Activated T-helper 1 cell treated with anti-CD3 and anti-CD28 coated beads, Interleukin-12 subunit alpha, Interleukin-12 subunit beta, Interleukin-2, Interleukin-4 antibody, amounts not matched to agents 30 ng/mL and 10 ng/mL and 1 ng/mL, durations not matched to agents 14 hours and 24 hours and 36 hours (primary cell): ENCODE data around the gene TRIP12. TPM values are rescaled to one million over a fixed set of nuclear protein-coding genes. Genes with fewer than 3 reads are reported as not detected.
"Not testable (repeated sequence)": the region's sequence is repeated elsewhere in the genome, so short reads cannot be mapped to it uniquely, and the experiment has no call there.

Source experiments
- DNase-seq: peaks from one replicate; pipeline ENCODE4 v3.0.0; 2021; ENCODE audit warnings: low spot score
- H3K27ac Mint-ChIP-seq: one replicate; pipeline ENCODE4 v1.8.0; 2021; ENCODE audit warnings: mild to moderate bottlenecking, mixed read lengths
- H3K27me3 Mint-ChIP-seq: one replicate; pipeline ENCODE4 v1.8.0; 2022; ENCODE audit warnings: mild to moderate bottlenecking, moderate library complexity, mixed read lengths; ENCODE audit not compliant: insufficient read depth
- H3K36me3 Mint-ChIP-seq: one replicate; pipeline ENCODE4 v1.8.0; 2021; ENCODE audit warnings: low read depth, mixed read lengths
- H3K4me1 Mint-ChIP-seq: one replicate; pipeline ENCODE4 v1.8.0; 2021; ENCODE audit warnings: low read depth, mixed read lengths
- H3K4me3 Mint-ChIP-seq: one replicate; pipeline ENCODE4 v1.8.0; 2021; ENCODE audit warnings: mild to moderate bottlenecking, moderate library complexity, mixed read lengths
- H3K9me3 Mint-ChIP-seq: one replicate; pipeline ENCODE4 v1.8.0; 2021; ENCODE audit warnings: mixed read lengths
- intact Hi-C: fragments of 100-400 bp; cut with micrococcal nuclease; formaldehyde crosslinking; loops from one replicate; pipeline ENCODE4 v1.15.1; 2024
- total RNA-seq: library from RNA; stranded (reverse); gene quantifications from 2 replicates; pipeline ENCODE4 v1.2.3, GENCODE V29; 2022

TRIP12 gene
- 244 and 253 TPM in 2 replicates for total RNA-seq

DNA sequence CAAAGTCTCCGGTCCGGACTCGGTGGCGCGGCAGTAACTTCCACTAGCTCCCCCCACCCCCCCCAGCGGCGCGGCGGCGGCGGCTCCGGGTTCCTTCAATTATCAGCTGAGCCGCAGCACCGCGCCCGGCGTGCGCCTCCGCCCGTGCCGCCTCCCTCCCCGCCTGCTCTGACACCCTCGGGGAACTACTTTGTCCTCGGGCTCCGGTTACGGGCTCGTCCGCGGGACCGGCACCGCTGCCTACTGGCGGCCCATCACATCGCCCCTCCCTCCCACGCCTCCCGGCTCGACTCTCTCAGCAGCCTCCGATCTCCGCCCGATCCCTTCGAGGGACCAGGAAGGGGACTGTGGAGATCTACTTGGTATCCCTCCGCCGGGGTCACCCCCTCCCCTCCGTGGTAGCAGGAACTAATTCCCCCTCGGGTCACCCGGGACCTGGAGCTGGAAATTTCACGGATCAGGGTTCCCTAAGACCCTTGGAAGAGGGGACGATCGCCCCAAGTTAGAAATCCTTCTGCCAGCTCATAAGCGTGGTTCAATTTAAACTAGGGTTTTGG, at the start of gene TRIP12:
Gene TRIP12, minus strand, starts transcription at position 118 of the 557 bp plus-strand sequence. CDS start 41,930 bp downstream, outside the sequence.
- H3K36me3 Mint-ChIP-seq = peaks cover 20% of the 10 kb centered on the region
- H3K27ac Mint-ChIP-seq = peak within 1 kb of the TSS; percentile 96
- DNase-seq = peak; percentile 83
- peak within 1 kb of the TSS; percentile 97 for H3K4me3 Mint-ChIP-seq
- H3K27me3 Mint-ChIP-seq = no peaks in the 10 kb centered on the region
- no peaks in the 10 kb centered on the region for H3K9me3 Mint-ChIP-seq
- H3K4me1 Mint-ChIP-seq = peaks cover 40% of the 10 kb centered on the region
- intact Hi-C loops = loop anchor here (1.0 to 10.0 kb wide), 7 partner anchors 100 to 1859 kb away; partner anchors contain the start of genes NCL, PDE6D, PSMD1 and SLC16A14

DNA sequence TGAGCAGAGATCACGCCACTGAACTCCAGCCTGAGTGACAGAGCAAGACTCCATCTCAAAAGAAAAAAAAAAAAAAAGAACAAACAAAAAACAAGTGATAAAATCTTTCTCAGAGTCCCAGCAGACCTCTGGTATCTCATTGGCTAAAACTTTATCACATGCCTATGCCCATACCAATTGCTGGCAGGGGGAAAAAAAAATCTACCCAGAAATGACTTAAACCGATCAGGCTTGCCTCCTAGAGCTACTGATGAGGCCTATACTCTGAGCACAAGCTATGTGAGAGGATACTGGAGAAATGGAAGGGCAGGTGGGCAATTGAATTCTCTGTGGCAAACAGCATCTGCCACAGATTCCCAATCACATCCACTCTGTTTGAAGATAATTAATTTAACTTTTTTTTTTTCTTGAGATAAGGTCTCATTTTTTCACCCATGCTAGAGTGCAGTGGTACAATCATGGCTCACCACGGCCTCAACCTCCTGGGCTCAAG, 49.5 kb upstream of the TRIP12 start:
- Mint-ChIP-seq H3K4me1 (no peaks in the 10 kb centered on the region), H3K36me3 (no peaks in the 10 kb centered on the region), H3K27me3 (peaks cover 1% of the 10 kb centered on the region), H3K27ac (no peak overlapping the region), H3K4me3 (no peak overlapping the region), H3K9me3 (no peaks in the 10 kb centered on the region)
- intact Hi-C loops = no loop called here
- no peak for DNase-seq

DNA sequence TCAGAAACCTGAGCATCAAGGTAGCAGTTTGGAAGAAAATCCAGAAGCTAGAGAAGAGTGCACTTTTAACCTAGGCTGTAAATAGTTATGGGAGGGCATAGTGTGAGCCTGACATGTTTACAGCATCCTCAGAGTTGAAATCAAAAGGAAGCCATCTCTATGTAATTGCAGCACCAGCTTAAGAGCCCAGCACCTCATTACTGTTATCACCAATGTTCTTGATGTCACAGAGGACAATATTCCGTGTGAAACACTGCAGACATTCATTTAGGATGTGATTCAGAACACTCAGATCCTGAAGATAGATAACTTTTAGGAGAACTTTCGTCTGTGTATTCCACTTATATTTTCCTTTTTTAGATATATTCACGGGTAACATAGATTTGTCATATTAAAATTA, 48.6 kb upstream of the TRIP12 start:
- H3K9me3 Mint-ChIP-seq = no peaks in the 10 kb centered on the region
- no peaks in the 10 kb centered on the region for H3K4me1 Mint-ChIP-seq
- H3K36me3 Mint-ChIP-seq = no peaks in the 10 kb centered on the region
- intact Hi-C loops = no loop called here
- no peak for DNase-seq
- H3K27ac Mint-ChIP-seq = no peak overlapping the region
- H3K4me3 Mint-ChIP-seq = no peak overlapping the region
- no peaks in the 10 kb centered on the region for H3K27me3 Mint-ChIP-seq

DNA sequence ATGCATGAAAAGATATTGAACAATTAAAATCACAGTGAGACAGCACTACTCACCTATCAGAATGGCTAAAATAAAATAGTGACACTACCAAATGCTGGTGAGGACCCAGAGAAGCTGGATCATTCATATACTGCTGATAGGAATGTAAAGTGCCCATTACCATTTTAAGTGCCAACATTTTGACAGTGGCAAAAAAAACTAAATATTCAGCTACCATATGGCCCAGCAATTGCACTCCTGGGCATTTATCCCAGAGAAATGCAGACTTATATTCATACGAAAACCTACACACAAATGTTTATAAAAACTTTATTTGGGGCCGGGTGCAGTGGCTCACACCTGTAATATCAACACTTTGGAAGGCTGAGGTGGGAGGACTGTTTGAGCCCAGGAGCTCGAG, 48.1 kb upstream of the TRIP12 start:
- Mint-ChIP-seq H3K36me3 (no peaks in the 10 kb centered on the region), H3K27me3 (no peaks in the 10 kb centered on the region), H3K4me3 (no peak overlapping the region), H3K27ac (no peak overlapping the region), H3K9me3 (no peaks in the 10 kb centered on the region), H3K4me1 (no peaks in the 10 kb centered on the region)
- no peak for DNase-seq
- intact Hi-C loops = no loop called here

DNA sequence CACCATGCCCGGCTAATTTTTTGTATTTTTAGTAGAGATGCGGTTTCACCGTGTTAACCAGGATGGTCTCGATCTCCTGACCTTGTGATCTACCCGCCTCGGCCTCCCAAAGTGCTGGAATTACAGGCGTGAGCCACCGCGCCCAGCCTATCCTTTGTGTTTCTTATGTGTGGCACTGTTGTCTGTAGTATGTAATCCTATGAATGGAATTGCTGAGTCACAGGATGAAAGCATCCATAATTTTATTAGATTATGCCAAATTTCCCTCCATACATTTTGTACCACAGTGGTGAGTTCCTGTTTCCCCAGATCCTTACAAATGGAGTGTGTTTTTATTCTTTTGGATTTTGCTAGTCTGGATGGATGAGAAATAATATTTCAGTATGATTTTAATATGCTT, 41.8 kb upstream of the TRIP12 start:
- intact Hi-C loops, H3K36me3 Mint-ChIP-seq, H3K9me3 Mint-ChIP-seq, H3K27ac Mint-ChIP-seq, H3K4me3 Mint-ChIP-seq, H3K4me1 Mint-ChIP-seq, DNase-seq, H3K27me3 Mint-ChIP-seq: not testable (repeated sequence)

DNA sequence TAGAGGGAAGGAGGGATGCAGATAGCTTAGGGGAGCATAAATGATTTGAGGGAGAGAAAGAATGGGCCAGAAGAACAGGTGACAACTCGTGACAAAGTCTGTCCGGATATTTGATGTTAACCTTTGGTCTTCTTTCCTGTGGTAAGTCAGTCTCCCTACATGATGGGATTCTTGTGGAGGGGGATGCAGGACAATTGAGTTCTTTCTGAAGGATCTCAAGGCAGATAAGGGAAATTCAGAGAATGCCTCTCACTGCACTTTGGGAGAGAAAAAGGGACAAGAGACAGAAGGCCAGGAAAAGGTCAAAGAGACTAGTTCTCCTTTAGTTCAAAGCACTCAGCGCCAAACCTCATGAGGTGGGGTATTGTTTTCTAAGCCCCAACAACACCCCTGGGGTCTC, 34.7 kb upstream of the TRIP12 start:
- Mint-ChIP-seq H3K4me1 (no peaks in the 10 kb centered on the region), H3K9me3 (no peaks in the 10 kb centered on the region), H3K27me3 (no peaks in the 10 kb centered on the region), H3K27ac (no peak overlapping the region), H3K36me3 (no peaks in the 10 kb centered on the region), H3K4me3 (no peak overlapping the region)
- DNase-seq = no peak
- intact Hi-C loops = no loop called here

DNA sequence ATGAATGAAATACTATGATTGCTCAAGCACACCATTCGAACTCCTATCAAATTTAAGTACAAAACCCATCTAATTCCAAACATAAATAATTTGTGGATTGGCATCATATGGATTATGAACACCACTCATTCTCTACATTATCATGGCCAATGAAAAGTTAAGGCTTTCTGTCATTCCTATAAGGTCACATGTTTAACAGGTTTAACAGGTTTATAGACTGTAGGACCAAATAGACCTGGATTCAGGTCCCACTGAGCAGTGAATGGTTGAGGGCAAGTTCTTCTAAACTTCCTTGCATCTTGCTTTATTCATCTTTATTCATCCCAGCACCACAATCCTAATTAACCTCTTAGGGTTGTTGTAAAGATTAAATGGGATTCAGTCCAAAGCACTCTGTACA, 33.9 kb upstream of the TRIP12 start:
- no peaks in the 10 kb centered on the region for H3K36me3 Mint-ChIP-seq
- no peaks in the 10 kb centered on the region for H3K27me3 Mint-ChIP-seq
- intact Hi-C loops = no loop called here

DNA sequence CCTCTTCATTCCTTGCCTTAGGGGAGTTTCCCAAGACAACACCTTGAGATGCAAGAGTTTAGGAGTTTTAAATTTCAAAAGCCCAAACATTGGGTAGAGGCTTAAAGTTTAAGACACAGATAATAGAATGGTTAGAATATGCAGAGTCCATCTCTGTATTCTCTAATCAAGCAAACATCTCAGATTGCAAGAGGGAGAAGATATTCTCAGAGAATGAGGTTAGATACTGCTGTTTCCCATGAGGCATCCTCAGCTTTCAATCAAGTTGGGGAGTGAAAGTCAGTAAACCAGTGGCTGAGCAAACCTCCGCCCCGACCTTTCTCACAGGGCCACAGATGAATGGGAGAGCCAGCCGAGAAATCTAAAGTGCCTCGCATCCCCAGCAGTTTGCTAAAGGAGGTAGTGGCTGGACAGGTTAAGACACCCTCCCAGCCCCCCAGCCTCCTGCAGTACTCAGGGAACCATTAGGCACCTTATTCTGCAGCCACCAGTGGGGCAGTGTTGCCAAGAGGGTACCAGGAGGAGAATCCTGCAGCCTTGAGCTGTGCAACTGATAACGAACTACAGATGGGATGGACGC, 30.5 kb upstream of the TRIP12 start:
- H3K36me3 Mint-ChIP-seq = no peaks in the 10 kb centered on the region
- DNase-seq = no peak
- no peaks in the 10 kb centered on the region for H3K9me3 Mint-ChIP-seq
- no peaks in the 10 kb centered on the region for H3K27me3 Mint-ChIP-seq
- H3K4me3 Mint-ChIP-seq = no peak overlapping the region
- intact Hi-C loops = no loop called here
- peaks cover 4% of the 10 kb centered on the region for H3K4me1 Mint-ChIP-seq
- no peak overlapping the region for H3K27ac Mint-ChIP-seq

More for the DNA sequence above, 33.9 kb upstream of the TRIP12 start:
- Mint-ChIP-seq H3K27ac (no peak overlapping the region), H3K9me3 (no peaks in the 10 kb centered on the region), H3K4me3 (no peak overlapping the region), H3K4me1 (no peaks in the 10 kb centered on the region)
- DNase-seq = no peak

DNA sequence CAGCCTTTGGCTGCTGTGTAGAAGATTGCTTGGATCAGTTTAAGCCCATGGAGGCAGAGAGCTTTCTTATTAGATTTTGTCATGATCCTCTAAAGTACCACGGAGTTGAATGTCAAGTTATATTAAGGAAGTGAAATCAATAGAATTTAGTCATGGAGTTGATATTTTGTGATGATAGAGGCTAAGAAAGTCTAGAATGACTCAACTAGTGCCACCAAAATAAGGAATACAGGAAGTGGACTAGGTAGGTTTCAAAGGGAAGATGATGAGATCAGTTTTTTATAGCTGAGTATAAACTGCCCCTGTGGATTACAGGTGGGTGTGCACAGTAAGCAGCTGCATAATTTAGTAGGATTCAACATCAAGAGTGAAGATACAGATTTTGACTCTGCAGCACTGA, 25.7 kb upstream of the TRIP12 start:
- no peak overlapping the region for H3K27ac Mint-ChIP-seq
- H3K4me1 Mint-ChIP-seq = peaks cover 6% of the 10 kb centered on the region
- no peak for DNase-seq
- H3K36me3 Mint-ChIP-seq = no peaks in the 10 kb centered on the region
- no peak overlapping the region for H3K4me3 Mint-ChIP-seq
- intact Hi-C loops = no loop called here
- no peaks in the 10 kb centered on the region for H3K9me3 Mint-ChIP-seq
- no peaks in the 10 kb centered on the region for H3K27me3 Mint-ChIP-seq

DNA sequence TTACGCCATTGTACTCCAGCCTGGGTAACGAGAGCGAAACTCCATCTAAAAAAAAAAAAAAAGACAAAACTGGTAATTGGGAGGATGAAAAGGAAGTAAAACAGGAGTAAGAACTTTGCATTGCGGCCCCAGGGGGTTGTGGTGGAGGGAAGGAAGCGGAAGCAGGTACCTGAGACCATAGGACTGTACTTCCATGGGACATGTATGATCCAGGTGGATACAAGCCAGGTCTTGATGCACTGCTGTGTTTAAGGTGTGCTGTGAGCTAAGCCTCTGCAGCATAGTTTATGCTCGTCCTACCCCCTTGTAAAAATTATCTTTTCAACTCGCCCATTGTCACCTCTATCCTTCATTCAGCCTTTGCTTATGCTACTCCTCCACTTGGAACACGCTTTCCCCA, 24.2 kb upstream of the TRIP12 start:
- no peak overlapping the region for H3K4me3 Mint-ChIP-seq
- no peak overlapping the region for H3K27ac Mint-ChIP-seq
- no peak for DNase-seq
- H3K9me3 Mint-ChIP-seq = no peaks in the 10 kb centered on the region
- intact Hi-C loops = no loop called here
- no peaks in the 10 kb centered on the region for H3K27me3 Mint-ChIP-seq
- peaks cover 6% of the 10 kb centered on the region for H3K4me1 Mint-ChIP-seq
- H3K36me3 Mint-ChIP-seq = no peaks in the 10 kb centered on the region

DNA sequence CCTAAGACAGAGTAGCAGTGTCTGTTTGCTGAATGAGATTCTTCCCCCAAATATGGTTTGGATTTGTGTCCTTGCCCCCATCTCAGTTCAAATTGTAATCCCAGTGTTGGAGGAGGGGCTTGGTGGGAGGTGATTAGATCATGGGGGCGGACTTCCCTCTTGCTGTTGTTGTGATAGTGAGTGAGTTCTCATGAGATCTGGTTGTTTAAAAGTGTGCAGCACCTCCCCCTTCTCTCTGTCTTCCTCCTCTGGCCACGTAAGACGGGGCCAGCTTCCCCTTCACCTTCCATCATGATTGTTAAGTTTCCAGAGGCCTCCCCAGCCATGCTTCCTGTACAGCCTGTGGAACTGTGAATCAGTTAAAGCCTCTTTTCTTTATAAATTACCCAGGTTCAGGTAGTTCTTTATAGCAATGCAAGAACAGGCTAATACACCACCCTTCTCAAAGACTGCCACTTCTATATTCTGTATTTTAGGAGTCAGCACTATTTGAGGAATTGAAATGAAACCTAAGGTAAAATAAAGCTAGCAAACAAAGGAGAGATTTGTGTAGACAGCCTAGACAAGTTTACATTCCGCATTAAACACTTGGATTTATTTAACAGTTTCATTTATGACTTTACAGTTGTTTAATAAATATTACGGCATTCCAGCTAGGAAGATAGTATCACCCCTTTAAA, 22.1 kb upstream of the TRIP12 start:
- Mint-ChIP-seq H3K4me1 (peaks cover 6% of the 10 kb centered on the region), H3K9me3 (no peaks in the 10 kb centered on the region), H3K4me3 (no peak overlapping the region), H3K27me3 (no peaks in the 10 kb centered on the region), H3K36me3 (no peaks in the 10 kb centered on the region), H3K27ac (no peak overlapping the region)
- intact Hi-C loops = no loop called here
- no peak for DNase-seq

DNA sequence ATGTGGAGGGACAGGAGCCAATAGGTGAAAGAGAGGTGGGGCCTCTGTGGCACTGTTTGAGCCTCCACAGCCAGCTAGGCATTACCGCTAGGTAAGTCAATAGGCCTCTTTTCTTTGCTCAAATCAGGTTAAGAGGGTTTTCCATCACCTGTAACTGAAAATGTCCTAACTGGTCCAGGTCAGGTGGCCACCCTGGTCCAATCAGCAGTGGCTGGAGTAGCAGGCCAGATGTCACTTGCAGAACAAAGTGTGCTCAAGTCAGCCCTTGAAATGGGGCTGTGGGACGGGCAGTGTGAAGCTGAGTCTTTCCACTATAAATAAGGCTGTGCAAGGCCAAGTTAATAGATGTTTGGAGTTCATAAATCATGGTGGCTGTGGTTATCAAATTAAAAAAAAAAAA, 21.4 kb upstream of the TRIP12 start:
- Mint-ChIP-seq H3K36me3 (no peaks in the 10 kb centered on the region), H3K9me3 (no peaks in the 10 kb centered on the region), H3K4me1 (peaks cover 6% of the 10 kb centered on the region), H3K27me3 (no peaks in the 10 kb centered on the region), H3K27ac (no peak overlapping the region), H3K4me3 (no peak overlapping the region)
- no peak for DNase-seq
- intact Hi-C loops = no loop called here

DNA sequence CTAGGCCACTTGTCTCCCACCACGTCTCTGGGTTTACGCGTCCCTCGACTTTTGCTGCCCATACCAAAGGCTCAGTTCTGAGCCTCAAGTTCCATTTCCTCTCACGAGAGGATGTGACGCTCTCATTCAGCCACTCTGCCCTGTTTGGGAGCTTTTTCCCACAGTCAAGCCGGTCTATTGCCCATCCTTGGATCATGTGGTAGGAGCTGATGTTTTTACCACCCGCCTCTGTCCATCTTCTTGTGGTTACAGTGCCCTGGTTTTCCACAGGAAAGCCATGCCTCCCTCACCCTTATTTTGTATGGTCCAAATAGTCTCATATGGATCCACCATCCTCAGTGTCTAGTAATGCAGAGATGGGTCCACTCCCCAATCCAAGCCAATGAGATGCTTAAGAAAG, 20.9 kb upstream of the TRIP12 start:
- DNase-seq = no peak
- H3K36me3 Mint-ChIP-seq = no peaks in the 10 kb centered on the region
- intact Hi-C loops = no loop called here
- H3K27me3 Mint-ChIP-seq = no peaks in the 10 kb centered on the region
- no peak overlapping the region for H3K4me3 Mint-ChIP-seq
- no peak overlapping the region for H3K27ac Mint-ChIP-seq
- no peaks in the 10 kb centered on the region for H3K9me3 Mint-ChIP-seq
- peaks cover 5% of the 10 kb centered on the region for H3K4me1 Mint-ChIP-seq
